GM18520 (cell line): ENCODE measurements around the gene BANK1.

Experiments used
- ATAC-seq: cut with Tn5 transposase; IDR thresholded peaks from one replicate; pipeline ENCODE4 v1.9.1; 2021; ENCODE audit not compliant: unreplicated experiment

BANK1 gene, protein sequence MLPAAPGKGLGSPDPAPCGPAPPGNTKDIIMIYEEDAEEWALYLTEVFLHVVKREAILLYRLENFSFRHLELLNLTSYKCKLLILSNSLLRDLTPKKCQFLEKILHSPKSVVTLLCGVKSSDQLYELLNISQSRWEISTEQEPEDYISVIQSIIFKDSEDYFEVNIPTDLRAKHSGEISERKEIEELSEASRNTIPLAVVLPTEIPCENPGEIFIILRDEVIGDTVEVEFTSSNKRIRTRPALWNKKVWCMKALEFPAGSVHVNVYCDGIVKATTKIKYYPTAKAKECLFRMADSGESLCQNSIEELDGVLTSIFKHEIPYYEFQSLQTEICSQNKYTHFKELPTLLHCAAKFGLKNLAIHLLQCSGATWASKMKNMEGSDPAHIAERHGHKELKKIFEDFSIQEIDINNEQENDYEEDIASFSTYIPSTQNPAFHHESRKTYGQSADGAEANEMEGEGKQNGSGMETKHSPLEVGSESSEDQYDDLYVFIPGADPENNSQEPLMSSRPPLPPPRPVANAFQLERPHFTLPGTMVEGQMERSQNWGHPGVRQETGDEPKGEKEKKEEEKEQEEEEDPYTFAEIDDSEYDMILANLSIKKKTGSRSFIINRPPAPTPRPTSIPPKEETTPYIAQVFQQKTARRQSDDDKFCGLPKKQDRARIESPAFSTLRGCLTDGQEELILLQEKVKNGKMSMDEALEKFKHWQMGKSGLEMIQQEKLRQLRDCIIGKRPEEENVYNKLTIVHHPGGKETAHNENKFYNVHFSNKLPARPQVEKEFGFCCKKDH

GRCh38 chr4:101790521-101791181, at the start of gene BANK1:
Gene BANK1, plus strand, starts transcription at chr4:101790730. Its CDS starts 151 bp downstream, at chr4:101790881.
- peak; percentile 98 for ATAC-seq

- no peak for ATAC-seq
These were observed 36.8 kb upstream of the BANK1 start for GRCh38 chr4:101753721-101754120.

DNA sequence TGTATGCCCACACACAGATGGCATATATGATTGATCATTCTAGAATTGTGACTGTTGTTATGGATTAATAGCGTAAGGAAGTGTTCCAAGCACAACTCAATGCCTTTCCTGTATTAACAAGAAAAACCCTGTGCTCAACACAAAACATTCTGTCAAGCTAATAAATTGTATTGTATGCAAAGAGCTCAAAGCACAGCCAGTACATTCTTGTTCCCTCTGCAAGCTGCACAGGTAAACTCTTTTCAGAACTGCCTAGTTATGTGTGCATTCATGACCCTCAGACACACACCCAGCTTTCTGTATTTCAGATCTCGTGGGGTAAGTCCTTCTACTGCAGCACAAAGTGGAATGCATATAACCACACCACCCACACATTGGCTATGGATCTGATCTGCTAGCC, 34.3 kb upstream of the BANK1 start:
- no peak for ATAC-seq

DNA sequence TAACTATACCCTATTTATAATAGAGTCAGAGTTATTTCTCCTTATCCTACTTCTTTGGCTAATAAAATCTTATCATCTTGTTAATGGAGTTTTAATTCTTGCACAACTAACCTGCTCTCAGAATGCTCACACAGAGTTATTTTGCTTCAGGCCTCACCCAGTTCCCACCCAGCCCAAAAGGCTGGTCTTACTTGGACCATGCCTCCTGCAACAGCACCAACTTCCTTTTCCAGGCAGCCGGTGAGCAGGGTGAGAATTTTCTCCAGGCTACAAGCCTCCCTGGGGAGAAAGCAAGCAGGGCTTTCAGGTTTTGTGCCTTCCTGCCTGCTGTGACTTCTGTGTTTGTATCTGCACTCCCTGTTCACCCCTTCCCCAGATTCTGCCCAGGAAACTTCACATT, 29.1 kb upstream of the BANK1 start:
- ATAC-seq = no peak

GRCh38 chr4:101762025-101762424, 28.5 kb upstream of the BANK1 start:
- no peak for ATAC-seq

GRCh38 chr4:101762534-101762933, 28.0 kb upstream of the BANK1 start:
- no peak for ATAC-seq

- ATAC-seq = no peak
These were observed 27.0 kb upstream of the BANK1 start for GRCh38 chr4:101763576-101763975.

- ATAC-seq = no peak
These were observed 15.7 kb upstream of the BANK1 start for GRCh38 chr4:101774807-101775206.

GRCh38 chr4:101777431-101777830, 13.1 kb upstream of the BANK1 start:
- peak; percentile 59 for ATAC-seq

GRCh38 chr4:101780284-101780683, 10.2 kb upstream of the BANK1 start:
- no peak for ATAC-seq

DNA sequence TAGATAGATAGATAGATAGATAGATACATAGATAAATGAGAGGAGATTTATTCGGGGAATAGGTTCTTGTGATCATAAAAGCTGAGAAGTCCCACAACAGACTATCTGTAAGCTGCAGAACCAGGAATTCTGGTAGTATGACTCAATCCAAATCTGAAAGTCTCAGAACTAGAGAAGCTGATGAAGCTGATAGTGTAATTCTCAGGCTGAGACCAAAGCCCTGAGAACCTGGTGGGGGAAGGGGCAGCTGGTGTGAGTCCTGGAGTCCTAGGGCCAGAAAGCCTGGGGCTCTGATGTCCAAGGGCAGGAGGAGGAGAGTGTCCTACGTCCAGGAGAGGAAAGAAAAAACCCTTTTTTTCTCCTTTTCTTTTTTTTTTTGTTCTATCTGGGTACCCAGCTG, 8.0 kb upstream of the BANK1 start:
- no peak for ATAC-seq

- ATAC-seq = no peak
These were observed 5.6 kb upstream of the BANK1 start for GRCh38 chr4:101784957-101785356.

- no peak for ATAC-seq
These were observed 5.0 kb upstream of the BANK1 start for GRCh38 chr4:101785486-101785885.

- no peak for ATAC-seq
These were observed 2.7 kb upstream of the BANK1 start for GRCh38 chr4:101787701-101788316.

DNA sequence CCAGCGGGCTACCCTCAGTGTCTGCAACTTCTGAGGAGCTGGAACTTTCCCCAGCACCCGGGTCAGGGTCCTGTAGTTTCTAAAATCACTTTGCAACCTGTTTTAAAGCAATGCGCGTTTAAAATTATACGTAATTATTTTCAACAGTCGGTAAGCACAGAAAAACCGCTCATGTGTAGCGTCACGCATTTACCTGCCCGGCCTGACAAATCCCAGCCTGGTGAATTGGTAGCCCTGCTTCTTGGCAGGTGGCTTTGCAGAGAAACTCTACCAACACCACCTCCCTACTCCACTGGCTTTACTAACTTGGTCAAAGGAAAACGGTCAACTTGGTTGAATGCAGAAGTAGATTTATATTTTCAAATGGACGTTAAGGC, 640 bp downstream of the BANK1 start:
- no peak for ATAC-seq

DNA sequence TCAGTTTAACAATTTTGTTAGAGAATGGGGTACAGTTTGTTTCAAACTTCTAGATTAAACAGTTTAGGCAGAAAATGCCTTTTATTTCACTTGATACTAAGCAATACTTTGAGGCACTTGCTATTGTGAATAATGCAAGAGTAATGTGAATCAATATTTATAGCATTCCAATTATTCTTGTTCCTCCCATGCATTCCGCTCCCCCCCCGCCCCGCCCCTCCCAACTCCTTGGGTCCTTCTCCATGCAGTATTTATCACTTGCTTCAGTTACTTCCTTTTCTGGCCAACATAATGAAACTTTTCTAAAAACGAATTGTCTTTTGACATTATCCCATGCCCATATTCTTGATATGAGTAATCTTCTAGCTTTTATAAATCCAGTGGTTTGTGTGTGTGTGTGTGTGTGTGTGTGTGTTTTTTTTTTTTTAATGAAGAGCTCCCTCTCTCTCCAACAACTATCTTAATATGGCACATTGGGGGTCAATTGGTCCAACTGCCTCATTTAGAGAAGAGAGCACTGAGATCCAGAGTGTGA, 1.6 kb downstream of the BANK1 start:
- ATAC-seq = no peak

- no peak for ATAC-seq
These were observed 2.9 kb downstream of the BANK1 start for GRCh38 chr4:101793397-101793796.

DNA sequence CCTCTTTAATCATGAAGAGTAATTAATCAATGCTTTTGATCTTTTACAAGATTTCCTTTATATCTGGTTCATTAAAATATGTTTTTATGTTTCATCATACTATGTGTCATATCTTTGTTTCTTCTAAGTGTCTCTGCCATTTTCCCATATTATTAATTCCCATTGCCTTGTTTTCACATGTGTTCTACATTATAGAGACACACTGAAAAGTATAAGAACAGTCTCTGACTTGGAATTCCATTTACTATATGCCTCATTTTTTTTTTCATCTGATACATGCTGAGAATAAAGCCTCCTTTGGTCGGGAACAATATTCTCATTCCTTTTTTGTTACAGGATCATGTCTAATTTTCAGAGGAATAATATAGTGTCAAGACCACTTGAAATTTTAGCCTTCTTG, 4.3 kb downstream of the BANK1 start:
- ATAC-seq = no peak

GRCh38 chr4:101795704-101796103, 5.2 kb downstream of the BANK1 start:
- ATAC-seq = no peak

- no peak for ATAC-seq
These were observed 11.4 kb downstream of the BANK1 start for GRCh38 chr4:101801958-101802357.

- ATAC-seq = peak; percentile 90
These were observed 16.4 kb downstream of the BANK1 start for GRCh38 chr4:101806914-101807313.
